Adrenal gland (tissue), 12 donors: ENCODE results near the gene PLXNC1. TPM values are rescaled to one million over a fixed set of nuclear protein-coding genes. Genes with fewer than 3 reads are reported as not detected.

ENCODE experiments used
- DNase-seq, 7 donors: peaks; one replicate each; pipeline ENCODE4 v3.0.0-alpha.2; 2019 to 2020
- H3K27ac ChIP-seq, 5 donors: fragments of 200-600 bp; sonication (generic) in 4 of 5; 1 replicate in 3 of 5; 2 replicates in 2 of 5; pipeline versions ENCODE4 v1.5.1 to v1.8.0; 2016 to 2020; ENCODE audit warnings: mild to moderate bottlenecking in 1 of 5
- H3K27me3 ChIP-seq: fragments of 200-600 bp; 2 replicates; pipeline ENCODE4 v1.8.0; 2021
- H3K36me3 ChIP-seq, 2 donors: fragments of 200-600 bp; replicated peaks in 1 of 2; 1 replicate in 1 of 2; 2 replicates in 1 of 2; pipeline versions ENCODE4 v1.5.1 to v1.8.0; 2018 to 2022
- H3K4me1 ChIP-seq, 2 donors: fragments of 200-600 bp; replicated peaks in 1 of 2; 1 replicate in 1 of 2; 2 replicates in 1 of 2; pipeline versions ENCODE4 v1.5.1 to v1.8.0; 2018 to 2021
- H3K4me3 ChIP-seq, 4 donors: fragments of 200-600 bp; sonication (generic) in 3 of 4; one replicate each; pipeline ENCODE4 v1.5.1; 2016 to 2018
- H3K9me3 ChIP-seq, 3 donors: fragments of 200-600 bp; sonication (generic) in 1 of 3; replicated peaks in 1 of 3; 1 replicate in 2 of 3; 2 replicates in 1 of 3; pipeline versions ENCODE4 v1.5.1 to v1.8.0; 2016 to 2021
- POLR2A ChIP-seq, 2 donors: fragments of 450-650 bp; IDR thresholded peaks; one replicate each; pipeline ENCODE4 v1.6.1; 2017; ENCODE audit warnings: antibody characterized with exemption in 2 of 2, mild to moderate bottlenecking in 2 of 2, moderate library complexity in 1 of 2
- WGBS, 4 donors: extraction: QIAGEN DNeasy Blood & Tissue Kit in 2 of 4; methylation state at CpG; one replicate each; pipeline versions ENCODE4 v1.1.5 to v1.1.7; 2013 to 2017; 5-methylcytosine and 5-hydroxymethylcytosine counted together
- intact Hi-C, 2 donors: fragments of 100-400 bp; cut with DNase I; formaldehyde crosslinking; loops; one replicate each; pipeline versions ENCODE4 v1.14.1 to v1.15.0; 2022 to 2023
- polyA plus RNA-seq, 3 donors: library from polyadenylated mRNA; stranded (reverse); fragments of 200-250 nt in 2 of 3; fragments of 350-450 nt in 1 of 3; fragmentation: Illumina TruSeq in 1 of 3; extraction: RNeasy Lipid Tissue Mini Kit (QIAGEN cat#74804) in 1 of 3; gene quantifications; one replicate each; pipeline ENCODE4 v1.2.3, GENCODE V29; 2013 to 2014
- total RNA-seq, 9 donors: library from RNA; depleted of rRNA in 4 of 9; stranded (reverse); fragments of >200 nt in 4 of 9; fragments of 120-200 nt in 1 of 9; fragmentation: NEBNext Ultra II Directional in 1 of 9; extraction: Animal tissue kit (Norgen Biotek cat#: 25700) in 1 of 9; gene quantifications; one replicate each; pipeline versions ENCODE4 v1.1.0 to v1.2.4, GENCODE V29; 2013 to 2023
- TF ChIP-seq, protein P1 (sequence below), 6 experiments: fragments of 450-650 bp in 4 of 6; fragments of 200-600 bp in 2 of 6; sonication (generic) in 1 of 6; IDR thresholded peaks; 1 replicate in 5 of 6; 2 replicates in 1 of 6; pipeline versions ENCODE4 v1.5.1 to v1.8.0; 2016 to 2021; ENCODE audit warnings: antibody characterized with exemption in 6 of 6, mild to moderate bottlenecking in 2 of 6, moderate library complexity in 1 of 6
- donor health status: healthy with polysubstance abuse.
- donor health status: Bipolar disorder and iron deficiency.
- donor health status: DM: yes; HTN: yes; CAD: no.
- donor health status: DM: no; HTN: no; CAD: no.
- donor health status: DM: no; HTN: no; CAD: no.
- donor health status: DM: yes; HTN: yes; CAD: no.

PLXNC1 gene
- total and polyA plus RNA-seq, 12 donors = 2.5 to 23.4 (median 12.3) TPM

DNA sequence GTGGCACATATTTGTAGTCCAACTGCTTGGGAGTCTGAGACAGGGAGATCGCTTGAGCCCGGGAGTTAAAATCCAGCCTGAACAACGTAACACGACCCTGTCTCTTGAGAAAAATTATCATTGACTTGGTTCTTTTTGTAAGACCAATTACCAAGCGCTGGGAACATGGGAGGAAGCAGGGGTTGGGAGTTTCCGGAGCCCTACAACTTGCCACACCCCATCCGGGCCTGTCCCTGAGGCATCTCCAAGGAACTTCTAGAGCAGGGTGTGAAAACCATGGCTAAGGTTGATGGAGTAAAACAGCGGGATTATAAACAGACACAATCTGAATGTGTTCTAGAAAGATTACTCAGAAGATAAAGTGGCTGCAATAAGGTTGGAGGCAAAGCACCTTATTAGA lies 10.3 kb downstream of the PLXNC1 start:
- TF ChIP-seq, protein P1, sequence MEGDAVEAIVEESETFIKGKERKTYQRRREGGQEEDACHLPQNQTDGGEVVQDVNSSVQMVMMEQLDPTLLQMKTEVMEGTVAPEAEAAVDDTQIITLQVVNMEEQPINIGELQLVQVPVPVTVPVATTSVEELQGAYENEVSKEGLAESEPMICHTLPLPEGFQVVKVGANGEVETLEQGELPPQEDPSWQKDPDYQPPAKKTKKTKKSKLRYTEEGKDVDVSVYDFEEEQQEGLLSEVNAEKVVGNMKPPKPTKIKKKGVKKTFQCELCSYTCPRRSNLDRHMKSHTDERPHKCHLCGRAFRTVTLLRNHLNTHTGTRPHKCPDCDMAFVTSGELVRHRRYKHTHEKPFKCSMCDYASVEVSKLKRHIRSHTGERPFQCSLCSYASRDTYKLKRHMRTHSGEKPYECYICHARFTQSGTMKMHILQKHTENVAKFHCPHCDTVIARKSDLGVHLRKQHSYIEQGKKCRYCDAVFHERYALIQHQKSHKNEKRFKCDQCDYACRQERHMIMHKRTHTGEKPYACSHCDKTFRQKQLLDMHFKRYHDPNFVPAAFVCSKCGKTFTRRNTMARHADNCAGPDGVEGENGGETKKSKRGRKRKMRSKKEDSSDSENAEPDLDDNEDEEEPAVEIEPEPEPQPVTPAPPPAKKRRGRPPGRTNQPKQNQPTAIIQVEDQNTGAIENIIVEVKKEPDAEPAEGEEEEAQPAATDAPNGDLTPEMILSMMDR (IDR thresholded peaks at IDR 0.05) = no peak
- TF ChIP-seq POLR2A (IDR thresholded peaks at IDR 0.05) = no peak
- no peaks in the 10 kb centered on the region for H3K4me1 ChIP-seq
- intact Hi-C loops = no loop called here
- no peak overlapping the region for H3K27ac ChIP-seq
- H3K9me3 ChIP-seq = no peaks in the 10 kb centered on the region
- H3K27me3 ChIP-seq = no peaks in the 10 kb centered on the region
- no peaks in the 10 kb centered on the region for H3K36me3 ChIP-seq
- H3K4me3 ChIP-seq = no peak overlapping the region
- no peak for DNase-seq
- WGBS, 4 donors = 89 to 96% (median 93%) methylated on average over 8 of the region's 8 CpGs

DNA sequence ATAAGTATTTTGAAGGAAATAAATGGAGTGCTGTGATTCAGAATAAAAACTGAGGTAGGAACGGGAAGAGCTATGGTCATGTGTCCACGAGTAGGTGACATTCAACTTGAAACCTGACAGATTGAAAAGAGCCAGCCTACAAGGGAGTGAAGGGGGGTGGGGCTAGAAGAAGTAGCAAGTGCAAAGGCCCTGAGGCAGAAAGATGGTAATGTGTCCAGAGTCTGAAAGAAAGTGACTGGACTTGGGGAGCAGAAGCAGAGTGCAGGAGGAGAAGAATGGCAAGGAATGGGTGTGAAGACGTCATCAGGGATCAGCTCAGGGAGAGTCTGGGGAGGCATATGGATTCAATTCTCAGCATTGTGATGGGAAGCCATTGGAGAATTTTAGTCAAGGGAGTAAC lies 13.7 kb downstream of the PLXNC1 start:
- no peak for DNase-seq
- intact Hi-C loops = no loop called here
- TF ChIP-seq, protein P1 (IDR thresholded peaks at IDR 0.05) = no peak
- TF ChIP-seq POLR2A (IDR thresholded peaks at IDR 0.05) = no peak
- Histone ChIP-seq H3K4me3 (no peak overlapping the region), H3K9me3 (no peaks in the 10 kb centered on the region), H3K36me3 (no peaks in the 10 kb centered on the region), H3K4me1 (no peaks in the 10 kb centered on the region), H3K27ac (no peak overlapping the region), H3K27me3 (no peaks in the 10 kb centered on the region)
- 81 to 90% (median 85%) methylated on average over 3 of the region's 3 CpGs for WGBS, 4 donors

DNA sequence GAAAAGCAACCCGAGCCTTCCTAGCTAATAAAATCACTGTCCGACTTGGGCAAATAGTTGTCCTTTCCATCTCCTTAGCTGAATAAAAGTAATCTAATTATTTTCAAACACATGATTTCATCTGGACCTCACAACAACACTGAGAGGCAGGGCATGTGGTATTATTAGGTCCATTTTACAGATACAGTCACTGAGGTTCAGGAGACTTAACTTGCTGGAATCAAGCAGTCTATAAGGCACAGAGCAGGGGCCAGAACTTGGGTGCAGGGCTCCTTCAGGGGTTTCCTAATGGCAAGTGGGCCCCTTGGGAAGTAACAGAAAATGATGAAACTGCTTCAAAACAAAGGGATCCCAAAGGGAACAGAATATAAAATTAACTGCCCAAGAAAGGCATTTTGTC lies 15.5 kb downstream of the PLXNC1 start:
- WGBS, 4 donors = 76 to 95% (median 89%) methylated on average over 2 of the region's 2 CpGs
- TF ChIP-seq, protein P1 (IDR thresholded peaks at IDR 0.05) = no peak
- no peak for TF ChIP-seq POLR2A (IDR thresholded peaks at IDR 0.05)
- intact Hi-C loops = no loop called here
- no peaks in the 10 kb centered on the region for H3K27me3 ChIP-seq
- H3K4me1 ChIP-seq = peaks cover 0 to 7% of the 10 kb centered on the region in 2 donors
- no peak overlapping the region for H3K27ac ChIP-seq
- no peaks in the 10 kb centered on the region for H3K9me3 ChIP-seq
- no peak for DNase-seq
- no peaks in the 10 kb centered on the region for H3K36me3 ChIP-seq
- H3K4me3 ChIP-seq = no peak overlapping the region

DNA sequence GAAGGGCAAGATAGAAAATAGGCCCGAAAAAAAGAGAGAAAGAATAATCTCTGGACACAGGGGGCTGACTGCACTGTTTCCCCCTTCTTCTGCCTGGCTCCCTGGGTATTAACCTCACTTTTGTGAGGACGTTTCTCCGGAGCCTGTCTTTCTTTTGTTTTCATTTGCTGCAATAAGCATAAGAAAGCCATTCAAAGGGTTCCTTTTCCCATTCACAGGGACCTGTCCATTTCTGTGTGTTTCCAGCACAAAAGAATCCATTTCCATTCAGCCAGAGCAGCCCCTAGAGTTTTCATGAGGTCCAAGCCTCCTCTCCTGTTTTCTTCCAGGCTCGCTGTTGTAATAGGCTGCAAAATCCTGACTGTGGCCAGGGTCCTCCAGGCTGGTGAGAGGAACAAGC lies 16.8 kb downstream of the PLXNC1 start:
- TF ChIP-seq POLR2A (IDR thresholded peaks at IDR 0.05) = no peak
- TF ChIP-seq, protein P1 (IDR thresholded peaks at IDR 0.05) = no peak
- intact Hi-C loops = no loop called here
- Histone ChIP-seq H3K4me3 (no peak overlapping the region), H3K27me3 (no peaks in the 10 kb centered on the region), H3K36me3 (no peaks in the 10 kb centered on the region), H3K9me3 (no peaks in the 10 kb centered on the region), H3K27ac (peak overlapping the region in 1 of 5 donors; percentile 44), H3K4me1 (peaks cover 0 to 8% of the 10 kb centered on the region in 2 donors)
- no peak for DNase-seq
- WGBS, 4 donors = 69 to 86% (median 83%) methylated on average over 4 of the region's 4 CpGs
